VCaP (cell line): ENCODE measurements around the gene PLXNA3.

Experiments used
- H3K27ac ChIP-seq: fragments of 450-650 bp; 2 replicates; pipeline ENCODE4 v1.5.1; 2017
- CTCF ChIP-seq: fragments of 450-650 bp; conservative IDR thresholded peaks from 2 replicates; pipeline ENCODE4 v1.5.1; 2017; ENCODE audit warnings: mild to moderate bottlenecking, moderate library complexity

PLXNA3 gene

GRCh38 chrX:154419189-154419588, 38.9 kb upstream of the PLXNA3 start:
- no peak for TF ChIP-seq CTCF

GRCh38 chrX:154419688-154420401, 38.2 kb upstream of the PLXNA3 start:
- no peak for TF ChIP-seq CTCF
- H3K27ac ChIP-seq = no peak overlapping the region

More at GRCh38 chrX:154419189-154419588, 38.9 kb upstream of the PLXNA3 start:
- no peak overlapping the region for H3K27ac ChIP-seq

GRCh38 chrX:154420402-154420756, 37.7 kb upstream of the PLXNA3 start:
- no peak overlapping the region for H3K27ac ChIP-seq
- no peak for TF ChIP-seq CTCF

DNA sequence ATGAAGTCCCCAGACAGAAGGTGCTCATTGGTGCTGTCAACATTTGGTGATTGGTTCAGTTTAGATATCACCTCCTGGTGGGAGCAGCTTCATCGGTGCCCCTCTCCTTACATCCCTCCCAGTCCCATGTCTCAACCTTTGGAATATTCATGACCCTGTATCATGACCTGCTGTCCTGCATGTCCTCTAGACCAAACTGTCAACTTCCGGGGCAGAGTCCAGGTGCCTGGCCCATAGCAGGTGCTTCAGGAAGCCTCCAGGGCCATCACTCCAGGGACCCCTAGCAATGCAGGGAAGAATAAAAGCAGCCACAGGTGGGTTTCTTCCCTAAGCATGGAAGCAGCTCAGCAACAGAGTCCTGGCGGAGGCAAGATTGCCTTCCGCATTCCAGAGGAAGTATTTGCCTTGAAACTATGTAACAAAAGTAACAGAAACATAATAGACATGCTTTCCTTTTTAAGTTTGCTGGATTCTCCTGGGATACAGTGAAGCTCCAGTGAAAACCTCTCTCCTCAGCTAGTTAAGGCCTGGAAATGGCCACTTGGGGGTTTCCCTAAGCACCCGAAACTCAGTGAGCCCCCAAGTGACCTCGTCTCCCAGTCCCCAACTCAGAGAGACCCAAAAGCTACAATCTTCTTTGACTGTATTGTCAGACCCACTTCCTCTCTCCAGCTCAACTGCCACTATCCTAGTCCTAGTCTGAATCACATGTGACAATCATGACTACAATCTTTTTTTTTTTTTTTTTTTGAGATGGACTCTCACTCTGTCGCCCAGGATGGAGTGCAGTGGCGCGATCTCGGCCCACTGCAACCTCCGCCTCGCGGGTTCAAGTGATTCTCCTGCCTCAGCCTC, 30.9 kb upstream of the PLXNA3 start:
- TF ChIP-seq CTCF = no peak
- H3K27ac ChIP-seq = no peak overlapping the region

- peak within 1 kb of the TSS; percentile 76 for H3K27ac ChIP-seq
Measured at GRCh38 chrX:154428176-154429171, 29.6 kb upstream of the PLXNA3 start, which contains the start of gene ATP6AP1. Gene ATP6AP1 (plus strand): TSS chrX:154428677. CDS start chrX:154428693, 16 bp downstream.

GRCh38 chrX:154429711-154430110, 28.4 kb upstream of the PLXNA3 start:
- H3K27ac ChIP-seq = peak overlapping the region; percentile 76
- no peak for TF ChIP-seq CTCF

More at GRCh38 chrX:154428176-154429171, 29.6 kb upstream of the PLXNA3 start, which contains the start of gene ATP6AP1:
- TF ChIP-seq CTCF = no peak
